IMR-90 (cell line): Measurements from ENCODE around the gene TUB.

Experiments used
- BHLHE40 ChIP-seq: fragments of 150-350 bp; IDR thresholded peaks from 2 replicates; pipeline ENCODE4 v1.6.1; 2016; ENCODE audit warnings: mild to moderate bottlenecking, low read depth, low read length
- FOS ChIP-seq: fragments of 150-350 bp; IDR thresholded peaks from 2 replicates; pipeline ENCODE4 v1.6.1; 2016; ENCODE audit warnings: low read depth, low read length
- NFE2L2 ChIP-seq: fragments of 150-350 bp; IDR thresholded peaks from 2 replicates; pipeline ENCODE4 v1.6.1; 2016; ENCODE audit warnings: low read depth, mild to moderate bottlenecking, low read length
- POLR2A ChIP-seq: IDR thresholded peaks from 2 replicates; pipeline ENCODE4 v1.6.1; 2012; ENCODE audit warnings: mild to moderate bottlenecking, low read depth, low read length
- RCOR1 ChIP-seq: IDR thresholded peaks from 2 replicates; pipeline ENCODE4 v1.6.1; 2012; ENCODE audit warnings: mild to moderate bottlenecking, low read length, improper control_type of control experiment; ENCODE audit not compliant: insufficient replicate concordance
- USF2 ChIP-seq: fragments of 150-350 bp; IDR thresholded peaks from 2 replicates; pipeline ENCODE4 v1.6.1; 2017; ENCODE audit warnings: mild to moderate bottlenecking, antibody characterized with exemption, low read length, low read depth
- TF ChIP-seq, protein P1 (sequence below): conservative IDR thresholded peaks from 2 replicates; pipeline ENCODE4 v1.5.1; 2012; ENCODE audit warnings: mild to moderate bottlenecking, low read depth, low read length, improper control_type of control experiment

GRCh38 chr11:8031248-8032115, 49.5 kb upstream of the TUB start:
- TF ChIP-seq, protein P1, sequence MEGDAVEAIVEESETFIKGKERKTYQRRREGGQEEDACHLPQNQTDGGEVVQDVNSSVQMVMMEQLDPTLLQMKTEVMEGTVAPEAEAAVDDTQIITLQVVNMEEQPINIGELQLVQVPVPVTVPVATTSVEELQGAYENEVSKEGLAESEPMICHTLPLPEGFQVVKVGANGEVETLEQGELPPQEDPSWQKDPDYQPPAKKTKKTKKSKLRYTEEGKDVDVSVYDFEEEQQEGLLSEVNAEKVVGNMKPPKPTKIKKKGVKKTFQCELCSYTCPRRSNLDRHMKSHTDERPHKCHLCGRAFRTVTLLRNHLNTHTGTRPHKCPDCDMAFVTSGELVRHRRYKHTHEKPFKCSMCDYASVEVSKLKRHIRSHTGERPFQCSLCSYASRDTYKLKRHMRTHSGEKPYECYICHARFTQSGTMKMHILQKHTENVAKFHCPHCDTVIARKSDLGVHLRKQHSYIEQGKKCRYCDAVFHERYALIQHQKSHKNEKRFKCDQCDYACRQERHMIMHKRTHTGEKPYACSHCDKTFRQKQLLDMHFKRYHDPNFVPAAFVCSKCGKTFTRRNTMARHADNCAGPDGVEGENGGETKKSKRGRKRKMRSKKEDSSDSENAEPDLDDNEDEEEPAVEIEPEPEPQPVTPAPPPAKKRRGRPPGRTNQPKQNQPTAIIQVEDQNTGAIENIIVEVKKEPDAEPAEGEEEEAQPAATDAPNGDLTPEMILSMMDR: no peak
- TF ChIP-seq POLR2A (no peak), USF2 (no peak), NFE2L2 (no peak), RCOR1 (no peak), BHLHE40 (no peak), FOS (no peak)
